DND-41 (cell line): Measurements from ENCODE around the gene ZSCAN10.
A peak's percentile ranks its signal among the peaks of the same experiment; 100 is the strongest.

Experiments used
- ATAC-seq: fragments of 200-7000 bp; cut with Tn5 transposase; 3 replicates; pipeline ENCODE4 v1.9.1; 2021; ENCODE audit warnings: low read depth; ENCODE audit not compliant: insufficient read depth
- DNase-seq: peaks from one replicate; pipeline ENCODE4 v3.0.0-alpha.2; 2020
- H2AFZ ChIP-seq: 2 replicates; pipeline ENCODE4 v1.6.0; 2012; ENCODE audit warnings: low read depth, low read length
- H3K27ac ChIP-seq: 2 replicates; pipeline ENCODE4 v1.5.1; 2012; ENCODE audit warnings: low read length, inconsistent platforms
- H3K27me3 ChIP-seq: fragments of 200-600 bp; sonication (generic); 2 replicates; pipeline ENCODE4 v1.6.0; 2012; ENCODE audit warnings: low read length, mild to moderate bottlenecking, inconsistent platforms; ENCODE audit not compliant: insufficient read depth, poor library complexity
- H3K36me3 ChIP-seq: 2 replicates; pipeline ENCODE4 v1.5.1; 2012; ENCODE audit warnings: low read length, inconsistent platforms; ENCODE audit not compliant: insufficient read depth
- H3K4me1 ChIP-seq: 2 replicates; pipeline ENCODE4 v1.5.1; 2012; ENCODE audit warnings: mild to moderate bottlenecking, low read length; ENCODE audit not compliant: insufficient read depth
- H3K4me2 ChIP-seq: 2 replicates; pipeline ENCODE4 v1.6.0; 2012; ENCODE audit warnings: mild to moderate bottlenecking, moderate library complexity, low read length, inconsistent platforms; ENCODE audit not compliant: insufficient read depth
- H3K4me3 ChIP-seq, 2 experiments: fragments of 200-600 bp in 1 of 2; shearing (Covaris generic) in 1 of 2; 2 replicates each; pipeline ENCODE4 v1.5.1; 2012 to 2016; ENCODE audit warnings: inconsistent platforms in 2 of 2, low read length in 2 of 2, mild to moderate bottlenecking in 2 of 2, low read depth in 1 of 2, moderate library complexity in 1 of 2
- H3K79me2 ChIP-seq: 2 replicates; pipeline ENCODE4 v1.6.0; 2012; ENCODE audit warnings: low read length, inconsistent platforms; ENCODE audit not compliant: insufficient read depth
- H3K9ac ChIP-seq: 2 replicates; pipeline ENCODE4 v1.6.0; 2012; ENCODE audit warnings: low read depth, mild to moderate bottlenecking, inconsistent platforms, low read length, moderate library complexity
- H3K9me3 ChIP-seq: 2 replicates; pipeline ENCODE4 v1.5.1; 2012; ENCODE audit warnings: low read length, moderate library complexity, mild to moderate bottlenecking, inconsistent platforms; ENCODE audit not compliant: insufficient read depth, severe bottlenecking
- H4K20me1 ChIP-seq: 2 replicates; pipeline ENCODE4 v1.6.0; 2012; ENCODE audit warnings: low read length; ENCODE audit not compliant: insufficient read depth
- EZH2 ChIP-seq: IDR thresholded peaks from 3 replicates; pipeline ENCODE4 v1.6.1; 2012; ENCODE audit warnings: borderline replicate concordance, low read depth, mild to moderate bottlenecking, moderate library complexity, low read length, inconsistent platforms; ENCODE audit not compliant: severe bottlenecking
- TF ChIP-seq, protein P1 (sequence below): IDR thresholded peaks from 2 replicates; pipeline ENCODE4 v1.5.1; 2012; ENCODE audit warnings: borderline replicate concordance, low read length, moderate library complexity, mild to moderate bottlenecking; ENCODE audit not compliant: poor library complexity, severe bottlenecking; ENCODE audit errors: extremely low read depth

The ZSCAN10 gene

DNA sequence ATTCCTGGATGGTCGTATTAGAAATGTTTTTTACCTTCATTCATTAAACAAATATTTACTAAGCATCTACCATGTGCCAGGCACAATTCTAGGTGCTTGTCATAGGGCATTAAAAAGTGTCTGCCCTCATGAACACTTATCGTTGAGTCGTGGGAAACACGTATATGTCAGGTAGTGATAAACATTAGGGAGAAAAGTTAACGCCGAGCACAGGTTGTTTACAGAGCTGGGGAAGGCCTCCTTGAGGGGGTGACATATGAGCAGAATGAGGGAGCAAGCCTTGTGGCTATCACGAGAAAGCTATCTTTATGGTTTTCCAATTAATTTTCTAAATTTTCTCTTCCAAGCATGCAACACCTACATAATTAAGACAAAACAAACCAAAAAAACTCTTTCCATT lies 34.8 kb upstream of the ZSCAN10 start:
- Histone ChIP-seq H3K9ac (peak overlapping the region; percentile 87), H3K4me3 (peak overlapping the region; percentile 90 to 94), H2AFZ (no peak overlapping the region), H3K27ac (peak overlapping the region; percentile 91), H4K20me1 (peaks cover 7% of the 10 kb centered on the region), H3K4me2 (peak overlapping the region; percentile 99), H3K4me1 (peaks cover 54% of the 10 kb centered on the region), H3K9me3 (no peaks in the 10 kb centered on the region), H3K27me3 (no peaks in the 10 kb centered on the region), H3K36me3 (peaks cover 38% of the 10 kb centered on the region), H3K79me2 (peaks cover 65% of the 10 kb centered on the region)
- TF ChIP-seq EZH2 = no peak
- TF ChIP-seq, protein P1, sequence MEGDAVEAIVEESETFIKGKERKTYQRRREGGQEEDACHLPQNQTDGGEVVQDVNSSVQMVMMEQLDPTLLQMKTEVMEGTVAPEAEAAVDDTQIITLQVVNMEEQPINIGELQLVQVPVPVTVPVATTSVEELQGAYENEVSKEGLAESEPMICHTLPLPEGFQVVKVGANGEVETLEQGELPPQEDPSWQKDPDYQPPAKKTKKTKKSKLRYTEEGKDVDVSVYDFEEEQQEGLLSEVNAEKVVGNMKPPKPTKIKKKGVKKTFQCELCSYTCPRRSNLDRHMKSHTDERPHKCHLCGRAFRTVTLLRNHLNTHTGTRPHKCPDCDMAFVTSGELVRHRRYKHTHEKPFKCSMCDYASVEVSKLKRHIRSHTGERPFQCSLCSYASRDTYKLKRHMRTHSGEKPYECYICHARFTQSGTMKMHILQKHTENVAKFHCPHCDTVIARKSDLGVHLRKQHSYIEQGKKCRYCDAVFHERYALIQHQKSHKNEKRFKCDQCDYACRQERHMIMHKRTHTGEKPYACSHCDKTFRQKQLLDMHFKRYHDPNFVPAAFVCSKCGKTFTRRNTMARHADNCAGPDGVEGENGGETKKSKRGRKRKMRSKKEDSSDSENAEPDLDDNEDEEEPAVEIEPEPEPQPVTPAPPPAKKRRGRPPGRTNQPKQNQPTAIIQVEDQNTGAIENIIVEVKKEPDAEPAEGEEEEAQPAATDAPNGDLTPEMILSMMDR = no peak
- ATAC-seq (no peak), DNase-seq (no peak)

DNA sequence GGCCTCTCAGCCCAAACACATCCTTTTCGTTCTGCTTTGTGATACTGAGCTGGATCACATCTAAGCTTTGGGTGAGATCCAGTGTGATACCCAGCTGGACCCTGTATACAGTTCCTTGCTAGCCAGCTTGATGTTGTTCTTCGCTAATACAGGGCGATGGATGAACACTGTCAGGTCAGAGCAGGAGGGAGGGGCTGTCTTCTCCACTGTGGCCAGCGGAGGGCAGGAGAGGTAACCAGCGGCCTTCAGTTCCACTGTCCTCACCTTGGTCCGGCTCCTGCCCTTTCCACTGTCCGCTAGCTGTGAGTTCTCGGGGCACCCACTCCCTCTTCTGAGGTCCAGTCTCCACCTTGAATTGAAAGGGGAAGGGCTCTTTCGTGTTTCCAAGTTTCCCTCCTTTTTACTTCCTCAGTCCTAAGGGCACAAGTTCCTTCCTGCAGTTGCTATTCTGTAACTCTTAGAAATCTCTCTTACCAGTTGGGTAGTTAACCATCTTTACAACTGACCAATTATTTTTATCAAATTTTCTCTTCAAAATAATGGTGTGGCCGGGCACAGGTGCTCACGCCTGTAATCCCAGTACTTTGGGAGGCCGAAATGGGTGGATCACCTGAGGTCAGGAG lies 32.8 kb upstream of the ZSCAN10 start:
- H3K27me3 ChIP-seq = no peaks in the 10 kb centered on the region
- ATAC-seq (no peak), DNase-seq (peak; percentile 62)
- no peak overlapping the region for H3K4me3 ChIP-seq
- H3K27ac ChIP-seq = no peak overlapping the region
- H3K9ac ChIP-seq = no peak overlapping the region
- H3K4me2 ChIP-seq = no peak overlapping the region
- H3K36me3 ChIP-seq = peaks cover 25% of the 10 kb centered on the region
- peaks cover 67% of the 10 kb centered on the region for H3K4me1 ChIP-seq
- no peaks in the 10 kb centered on the region for H3K9me3 ChIP-seq
- no peak overlapping the region for H2AFZ ChIP-seq
- peaks cover 7% of the 10 kb centered on the region for H4K20me1 ChIP-seq
- TF ChIP-seq EZH2 = no peak
- TF ChIP-seq, protein P1 = peak; percentile 84
- peaks cover 60% of the 10 kb centered on the region for H3K79me2 ChIP-seq

DNA sequence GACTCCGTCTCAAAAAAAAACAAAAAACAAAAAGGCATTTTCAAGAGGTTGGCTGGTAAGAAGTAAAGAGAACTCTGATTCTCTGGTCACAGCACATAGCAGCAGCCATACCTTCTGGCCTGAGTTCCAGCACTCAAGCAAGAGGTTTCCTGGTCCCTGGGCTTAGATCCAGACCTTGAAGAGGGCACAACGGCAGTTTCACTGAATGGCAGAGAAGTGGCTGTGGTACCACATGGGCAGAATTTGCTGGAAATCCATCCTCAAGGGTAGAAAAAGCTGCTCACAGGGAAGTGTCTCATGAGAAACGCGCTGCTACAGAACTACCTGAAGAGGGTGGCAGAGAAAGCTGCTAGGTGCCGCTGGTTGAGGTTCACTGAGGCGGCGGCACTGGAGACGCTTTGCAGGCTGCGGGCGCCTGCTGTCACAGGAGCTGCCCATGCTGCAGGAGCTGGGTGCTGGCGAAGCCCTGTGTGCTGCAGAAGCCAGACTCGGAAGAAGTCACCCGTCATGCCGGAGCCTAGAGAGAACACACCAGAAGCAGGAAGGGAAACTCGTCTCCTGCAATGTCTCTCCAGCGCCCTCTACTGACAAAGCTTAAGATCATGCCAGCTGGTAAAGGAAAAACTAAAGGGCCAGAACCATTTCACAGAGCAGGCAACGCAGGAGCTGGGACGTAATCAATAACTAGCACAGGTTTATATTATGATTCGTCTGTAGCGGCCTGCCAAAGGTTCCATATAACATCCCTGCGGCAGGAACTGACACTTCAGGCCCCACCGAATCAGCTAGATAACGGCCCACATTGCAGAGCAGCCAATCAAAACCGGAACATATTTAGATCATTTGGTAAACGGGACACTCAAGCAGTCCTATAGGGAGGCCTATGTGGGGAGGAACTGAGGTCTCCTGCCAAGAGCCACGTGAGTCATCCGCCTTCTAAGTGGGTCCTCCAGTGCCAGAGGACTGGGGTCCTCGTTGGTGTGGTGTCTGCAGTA lies 30.3 kb upstream of the ZSCAN10 start:
- peak; percentile 87 for DNase-seq
- Histone ChIP-seq H3K4me3 (peak overlapping the region; percentile 23 to 61; a peak in 3 of 4 replicates), H3K79me2 (peaks cover 38% of the 10 kb centered on the region), H4K20me1 (peaks cover 7% of the 10 kb centered on the region), H3K27ac (peak overlapping the region; percentile 85), H2AFZ (peak overlapping the region; percentile 77), H3K4me2 (peak overlapping the region; percentile 83), H3K27me3 (no peaks in the 10 kb centered on the region), H3K9ac (peak overlapping the region; percentile 70), H3K36me3 (peaks cover 20% of the 10 kb centered on the region), H3K4me1 (peaks cover 69% of the 10 kb centered on the region), H3K9me3 (no peaks in the 10 kb centered on the region)
- TF ChIP-seq, protein P1 = peak; percentile 88
- TF ChIP-seq EZH2 = no peak
- peak; percentile 78 for ATAC-seq
